DOHH2 (cell line): ENCODE results near the gene S1PR2.

ENCODE experiments used
- CTCF ChIP-seq: fragments of 200-600 bp; sonication (generic); IDR thresholded peaks from one replicate; pipeline ENCODE4 v1.5.1; 2014; ENCODE audit warnings: antibody characterized with exemption, mild to moderate bottlenecking, low read depth, low read length; ENCODE audit not compliant: poor library complexity, severe bottlenecking
- EZH2phosphoT487 ChIP-seq: fragments of 200-600 bp; sonication (generic); IDR thresholded peaks from 2 replicates; pipeline ENCODE4 v1.6.1; 2017; ENCODE audit warnings: borderline replicate concordance, mild to moderate bottlenecking, antibody characterized with exemption, low read length, moderate library complexity, mixed read lengths

DNA sequence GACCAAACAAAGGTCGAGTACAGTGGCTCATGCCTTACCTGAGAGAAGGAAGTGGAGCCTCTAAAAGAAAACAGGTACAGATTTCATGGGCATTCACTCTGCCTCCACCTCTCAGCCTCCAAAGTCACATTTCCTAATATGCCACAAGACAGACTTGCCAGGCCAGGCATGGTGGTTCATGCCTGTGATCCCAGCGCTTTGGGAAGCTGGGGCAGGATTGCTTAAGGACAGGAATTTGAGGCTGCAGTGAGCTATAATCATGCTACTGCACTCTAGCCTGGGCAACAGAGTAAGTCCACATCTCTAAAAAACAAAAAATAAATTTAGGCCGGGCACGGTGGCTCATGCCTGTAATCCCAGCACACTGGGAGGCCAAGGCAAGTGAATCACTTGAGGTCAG, 25.5 kb downstream of the S1PR2 start:
- TF ChIP-seq CTCF (no peak), EZH2phosphoT487 (no peak)
